Nephron (organoid): Measurements from ENCODE around the gene NSUN6.

Experiments used
- H3K27ac Mint-ChIP-seq, 3 experiments: 2 replicates each; pipeline ENCODE4 v1.8.0; 2020; ENCODE audit warnings: mixed read lengths in 3 of 3, mild to moderate bottlenecking in 2 of 3, moderate library complexity in 1 of 3
- H3K27me3 Mint-ChIP-seq: 2 replicates; pipeline ENCODE4 v1.8.0; 2021; ENCODE audit warnings: low read depth, mild to moderate bottlenecking, moderate library complexity, mixed read lengths
- H3K36me3 Mint-ChIP-seq: 2 replicates; pipeline ENCODE4 v1.8.0; 2020; ENCODE audit warnings: low read depth, mixed read lengths
- H3K4me1 Mint-ChIP-seq: 2 replicates; pipeline ENCODE4 v1.8.0; 2020; ENCODE audit warnings: mixed read lengths
- H3K4me3 Mint-ChIP-seq, 3 experiments: 2 replicates each; pipeline ENCODE4 v1.8.0; 2020; ENCODE audit warnings: mild to moderate bottlenecking in 3 of 3, mixed read lengths in 3 of 3, moderate library complexity in 2 of 3
- H3K9me3 Mint-ChIP-seq: 2 replicates; pipeline ENCODE4 v1.8.0; 2020; ENCODE audit warnings: mixed read lengths
- CTCF ChIP-seq, 3 experiments: fragments of 200-600 bp; sonication (generic); IDR thresholded peaks; one replicate each; pipeline ENCODE4 v1.5.0; 2021; ENCODE audit warnings: antibody characterized with exemption in 3 of 3; ENCODE audit not compliant: unreplicated experiment in 3 of 3

Gene NSUN6

GRCh38 chr10:18540195-18540594 is 111.2 kb downstream of the NSUN6 start:
- Mint-ChIP-seq H3K27ac (no peak overlapping the region), H3K4me1 (no peaks in the 10 kb centered on the region), H3K4me3 (no peak overlapping the region), H3K27me3 (no peaks in the 10 kb centered on the region), H3K36me3 (peaks cover 46% of the 10 kb centered on the region), H3K9me3 (no peaks in the 10 kb centered on the region)
- no peak for TF ChIP-seq CTCF (IDR thresholded peaks at IDR 0.05; ENCODE audit: unreplicated experiment in 3 of 3)

GRCh38 chr10:18539335-18539734 is 112.1 kb downstream of the NSUN6 start:
- H3K4me1 Mint-ChIP-seq, result peaks cover under 1% of the 10 kb centered on the region
- no peak overlapping the region for H3K4me3 Mint-ChIP-seq
- no peak for TF ChIP-seq CTCF (IDR thresholded peaks at IDR 0.05; ENCODE audit: unreplicated experiment in 3 of 3)
- H3K36me3 Mint-ChIP-seq, result peaks cover 43% of the 10 kb centered on the region
- no peaks in the 10 kb centered on the region for H3K9me3 Mint-ChIP-seq
- H3K27me3 Mint-ChIP-seq, result no peaks in the 10 kb centered on the region
- H3K27ac Mint-ChIP-seq, result no peak overlapping the region

- no peak for TF ChIP-seq CTCF (IDR thresholded peaks at IDR 0.05; ENCODE audit: unreplicated experiment in 3 of 3)
- Mint-ChIP-seq H3K4me1 (peaks cover 6% of the 10 kb centered on the region), H3K27me3 (no peaks in the 10 kb centered on the region), H3K36me3 (peaks cover 37% of the 10 kb centered on the region), H3K9me3 (peaks cover 11% of the 10 kb centered on the region), H3K4me3 (no peak overlapping the region), H3K27ac (peak overlapping the region in 2 of 3 experiments; percentile 5 to 70)
Observed at GRCh38 chr10:18533896-18534295, 117.5 kb downstream of the NSUN6 start.

- TF ChIP-seq CTCF (IDR thresholded peaks at IDR 0.05; ENCODE audit: unreplicated experiment in 3 of 3), result no peak
- no peaks in the 10 kb centered on the region for H3K27me3 Mint-ChIP-seq
- H3K4me1 Mint-ChIP-seq, result peaks cover 10% of the 10 kb centered on the region
- peaks cover 11% of the 10 kb centered on the region for H3K9me3 Mint-ChIP-seq
- peaks cover 37% of the 10 kb centered on the region for H3K36me3 Mint-ChIP-seq
- H3K27ac Mint-ChIP-seq, result peak overlapping the region in 2 of 3 experiments; percentile 41 to 70
- H3K4me3 Mint-ChIP-seq, result no peak overlapping the region
Observed at GRCh38 chr10:18532881-18533535, 118.4 kb downstream of the NSUN6 start.

- no peaks in the 10 kb centered on the region for H3K27me3 Mint-ChIP-seq
- H3K4me3 Mint-ChIP-seq, result no peak overlapping the region
- peaks cover 27% of the 10 kb centered on the region for H3K36me3 Mint-ChIP-seq
- TF ChIP-seq CTCF (IDR thresholded peaks at IDR 0.05; ENCODE audit: unreplicated experiment in 3 of 3), result no peak
- H3K27ac Mint-ChIP-seq, result no peak overlapping the region
- peaks cover 11% of the 10 kb centered on the region for H3K9me3 Mint-ChIP-seq
- H3K4me1 Mint-ChIP-seq, result peaks cover 12% of the 10 kb centered on the region
Observed at GRCh38 chr10:18528292-18528691, 123.1 kb downstream of the NSUN6 start.

GRCh38 chr10:18527687-18528086 is 123.7 kb downstream of the NSUN6 start:
- no peak overlapping the region for H3K27ac Mint-ChIP-seq
- H3K36me3 Mint-ChIP-seq, result peaks cover 27% of the 10 kb centered on the region
- no peaks in the 10 kb centered on the region for H3K27me3 Mint-ChIP-seq
- H3K9me3 Mint-ChIP-seq, result peaks cover 11% of the 10 kb centered on the region
- no peak for TF ChIP-seq CTCF (IDR thresholded peaks at IDR 0.05; ENCODE audit: unreplicated experiment in 3 of 3)
- H3K4me3 Mint-ChIP-seq, result no peak overlapping the region
- peaks cover 12% of the 10 kb centered on the region for H3K4me1 Mint-ChIP-seq
